Tibial artery (tissue), 4 donors: ENCODE data around the gene ZNF518A.

Experiments used
- DNase-seq, 2 donors: peaks; one replicate each; pipeline ENCODE4 v3.0.0-alpha.2; 2019
- H3K27ac ChIP-seq, 2 donors: fragments of 200-600 bp; sonication (generic) in 1 of 2; 1 replicate in 1 of 2; 2 replicates in 1 of 2; pipeline ENCODE4 v1.5.1; 2018 to 2019; ENCODE audit warnings: mild to moderate bottlenecking in 1 of 2
- H3K27me3 ChIP-seq, 2 donors: fragments of 200-600 bp; sonication (generic) in 1 of 2; one replicate each; pipeline versions ENCODE4 v1.5.1 to v1.6.0; 2016 to 2019
- H3K36me3 ChIP-seq, 3 donors: fragments of 200-600 bp; sonication (generic) in 2 of 3; one replicate each; pipeline ENCODE4 v1.5.1; 2016 to 2019; ENCODE audit warnings: mild to moderate bottlenecking in 2 of 3
- H3K4me1 ChIP-seq, 4 donors: fragments of 200-600 bp; sonication (generic) in 2 of 4; 1 replicate in 3 of 4; 2 replicates in 1 of 4; pipeline ENCODE4 v1.5.1; 2016 to 2019
- H3K4me3 ChIP-seq, 2 donors: fragments of 200-600 bp; sonication (generic) in 1 of 2; 1 replicate in 1 of 2; 2 replicates in 1 of 2; pipeline ENCODE4 v1.5.1; 2018 to 2019; ENCODE audit warnings: mild to moderate bottlenecking in 2 of 2
- H3K9me3 ChIP-seq, 3 donors: fragments of 200-600 bp; sonication (generic) in 1 of 3; one replicate each; pipeline ENCODE4 v1.5.1; 2016 to 2019
- CTCF ChIP-seq, 2 experiments: fragments of 200-600 bp in 1 of 2; fragments of 450-650 bp in 1 of 2; IDR thresholded peaks; one replicate each; pipeline ENCODE4 v1.5.1; 2017 to 2019; ENCODE audit warnings: antibody characterized with exemption in 2 of 2, mild to moderate bottlenecking in 1 of 2, moderate library complexity in 1 of 2
- intact Hi-C: fragments of 100-400 bp; cut with DNase I; formaldehyde crosslinking; loops from one replicate; pipeline ENCODE4 v1.15.0; 2023; ENCODE audit warnings: low total_unique reads

ZNF518A gene

GRCh38 chr10:96089670-96090462 lies 40.2 kb upstream of the ZNF518A start:
- Histone ChIP-seq H3K27ac (peak overlapping the region; percentile 87), H3K9me3 (no peaks in the 10 kb centered on the region), H3K4me1 (peaks cover 0 to 4% (median 0%) of the 10 kb centered on the region in 4 donors), H3K4me3 (peak overlapping the region; percentile 69 to 87), H3K36me3 (no peaks in the 10 kb centered on the region), H3K27me3 (peaks cover 0 to 23% of the 10 kb centered on the region in 2 donors)
- DNase-seq, result peak; percentile 90 to 93
- intact Hi-C loops, result loop anchor here (2.0 kb wide), 1 partner anchor 41 kb away; the partner anchor contains the start of gene ZNF518A
- TF ChIP-seq CTCF (IDR thresholded peaks at IDR 0.05), result no peak

- Histone ChIP-seq H3K27me3 (peaks cover 0 to 27% of the 10 kb centered on the region in 2 donors), H3K4me1 (peaks cover 0 to 4% (median 0%) of the 10 kb centered on the region in 4 donors), H3K9me3 (no peaks in the 10 kb centered on the region), H3K4me3 (peak overlapping the region; percentile 69 to 87), H3K36me3 (no peaks in the 10 kb centered on the region), H3K27ac (peak overlapping the region; percentile 87)
- no peak for DNase-seq
- intact Hi-C loops, result loop anchor here (2.0 kb wide), 1 partner anchor 40 kb away; the partner anchor contains the start of gene ZNF518A
- no peak for TF ChIP-seq CTCF (IDR thresholded peaks at IDR 0.05)
Observed at GRCh38 chr10:96090463-96090800, 39.7 kb upstream of the ZNF518A start.

GRCh38 chr10:96092999-96093767 lies 36.9 kb upstream of the ZNF518A start:
- DNase-seq, result no peak
- no peak overlapping the region for H3K4me3 ChIP-seq
- intact Hi-C loops, result no loop called here
- TF ChIP-seq CTCF (IDR thresholded peaks at IDR 0.05), result no peak
- no peaks in the 10 kb centered on the region for H3K9me3 ChIP-seq
- H3K36me3 ChIP-seq, result no peaks in the 10 kb centered on the region
- H3K4me1 ChIP-seq, result peaks cover 0 to 4% (median 0%) of the 10 kb centered on the region in 4 donors
- H3K27ac ChIP-seq, result no peak overlapping the region
- peaks cover 0 to 51% of the 10 kb centered on the region in 2 donors for H3K27me3 ChIP-seq

DNA sequence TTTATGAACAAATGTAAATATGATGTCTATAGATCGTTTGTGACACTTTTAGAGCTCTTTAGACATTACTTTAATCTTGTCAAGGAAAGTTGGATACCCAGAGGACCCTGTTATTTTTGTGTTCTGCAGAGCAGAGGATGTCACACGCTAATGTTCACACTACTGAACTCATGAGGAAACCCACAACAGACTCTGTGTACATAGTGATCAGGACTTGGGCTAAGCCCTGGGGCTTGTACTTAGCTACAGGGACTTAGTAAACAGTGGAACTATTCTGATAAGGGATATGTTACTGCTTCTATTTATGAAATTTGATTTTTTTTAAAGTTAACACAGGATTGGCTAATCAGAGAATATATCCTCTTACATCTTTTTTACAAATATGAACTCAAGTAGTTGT lies 36.1 kb upstream of the ZNF518A start:
- no peak for TF ChIP-seq CTCF (IDR thresholded peaks at IDR 0.05)
- Histone ChIP-seq H3K36me3 (no peaks in the 10 kb centered on the region), H3K27ac (no peak overlapping the region), H3K4me3 (no peak overlapping the region), H3K4me1 (peaks cover 0 to 4% (median 0%) of the 10 kb centered on the region in 4 donors), H3K27me3 (peaks cover 0 to 57% of the 10 kb centered on the region in 2 donors), H3K9me3 (no peaks in the 10 kb centered on the region)
- no peak for DNase-seq
- intact Hi-C loops, result no loop called here

- intact Hi-C loops, result no loop called here
Observed at GRCh38 chr10:96096958-96097357, 33.1 kb upstream of the ZNF518A start.

More at GRCh38 chr10:96096958-96097357, 33.1 kb upstream of the ZNF518A start:
- H3K36me3 ChIP-seq, result no peaks in the 10 kb centered on the region
- H3K4me1 ChIP-seq, result no peaks in the 10 kb centered on the region
- no peak for DNase-seq
- H3K27me3 ChIP-seq, result peaks cover 0 to 66% of the 10 kb centered on the region in 2 donors
- no peak overlapping the region for H3K27ac ChIP-seq
- TF ChIP-seq CTCF (IDR thresholded peaks at IDR 0.05), result no peak
- no peak overlapping the region for H3K4me3 ChIP-seq
- no peaks in the 10 kb centered on the region for H3K9me3 ChIP-seq
